OCI-LY3 (cell line): ENCODE data around the gene VWA3B.

Experiments
- H2AFZ ChIP-seq: fragments of 200-600, 300-600 bp; shearing (Covaris generic); 2 replicates; pipeline ENCODE4 v1.6.0; 2014; ENCODE audit warnings: antibody characterized with exemption, low read depth, low read length
- H3K27ac ChIP-seq: fragments of 200-600, 300-600 bp; sonication (generic); 2 replicates; pipeline ENCODE4 v1.5.1; 2014; ENCODE audit warnings: mild to moderate bottlenecking, low read length, moderate library complexity, mixed read lengths
- H3K27me3 ChIP-seq: fragments of 200-600, 300-600 bp; sonication (generic); 2 replicates; pipeline ENCODE4 v1.6.1; 2014; ENCODE audit warnings: low read depth, low read length, mixed read lengths
- H3K36me3 ChIP-seq: fragments of 200-600, 300-600 bp; sonication (generic); replicated peaks from 2 replicates; pipeline ENCODE3; 2014; ENCODE audit warnings: low read depth, low read length, mixed read lengths
- H3K4me1 ChIP-seq: fragments of 300-600, 200-600 bp; sonication (generic); 2 replicates; pipeline ENCODE4 v1.6.1; 2014; ENCODE audit warnings: low read length, mixed read lengths
- H3K4me2 ChIP-seq: fragments of 200-600, 300-600 bp; sonication (generic); 2 replicates; pipeline ENCODE4 v1.6.1; 2014; ENCODE audit warnings: low read length, mixed read lengths
- H3K4me3 ChIP-seq: fragments of 300-600, 200-600 bp; sonication (generic); 2 replicates; pipeline ENCODE4 v1.5.1; 2014; ENCODE audit warnings: antibody characterized with exemption, mild to moderate bottlenecking, low read length, moderate library complexity
- H3K79me2 ChIP-seq: fragments of 300-600, 200-600 bp; shearing (Covaris generic); 2 replicates; pipeline ENCODE4 v1.6.1; 2014; ENCODE audit warnings: mild to moderate bottlenecking, low read length, mixed read lengths
- H3K9ac ChIP-seq: fragments of 300-600, 200-600 bp; shearing (Covaris generic); 2 replicates; pipeline ENCODE4 v1.6.0; 2014; ENCODE audit warnings: mild to moderate bottlenecking, low read length, moderate library complexity
- H3K9me3 ChIP-seq: fragments of 200-600, 300-600 bp; shearing (Covaris generic); 2 replicates; pipeline ENCODE4 v1.6.1; 2014; ENCODE audit warnings: low read length, mixed read lengths; ENCODE audit not compliant: insufficient read depth
- H4K20me1 ChIP-seq: fragments of 200-600, 300-600 bp; sonication (generic); 2 replicates; pipeline ENCODE4 v1.6.1; 2016; ENCODE audit warnings: low read length, mixed read lengths; ENCODE audit not compliant: insufficient read depth
- EZH2phosphoT487 ChIP-seq: fragments of 200-600 bp; shearing (Covaris generic); IDR thresholded peaks from 2 replicates; pipeline ENCODE4 v1.6.1; 2018; ENCODE audit warnings: antibody characterized with exemption, mixed run types, low read depth
- TF ChIP-seq, protein P1 (sequence below): fragments of 200-600, 300-600 bp; sonication (generic); IDR thresholded peaks from 2 replicates; pipeline ENCODE4 v1.5.1; 2014; ENCODE audit warnings: antibody characterized with exemption, low read length, low read depth

The VWA3B gene

GRCh38 chr2:98118161-98118560, 31.2 kb downstream of the VWA3B start:
- Histone ChIP-seq H3K4me1 (peaks cover 2% of the 10 kb centered on the region), H2AFZ (no peak overlapping the region), H4K20me1 (no peaks in the 10 kb centered on the region), H3K79me2 (no peaks in the 10 kb centered on the region), H3K9ac (no peak overlapping the region), H3K27ac (no peak overlapping the region), H3K27me3 (no peaks in the 10 kb centered on the region), H3K9me3 (no peaks in the 10 kb centered on the region), H3K4me2 (no peak overlapping the region), H3K36me3 (no peaks in the 10 kb centered on the region), H3K4me3 (no peak overlapping the region)
- TF ChIP-seq EZH2phosphoT487 = no peak
- TF ChIP-seq, protein P1, sequence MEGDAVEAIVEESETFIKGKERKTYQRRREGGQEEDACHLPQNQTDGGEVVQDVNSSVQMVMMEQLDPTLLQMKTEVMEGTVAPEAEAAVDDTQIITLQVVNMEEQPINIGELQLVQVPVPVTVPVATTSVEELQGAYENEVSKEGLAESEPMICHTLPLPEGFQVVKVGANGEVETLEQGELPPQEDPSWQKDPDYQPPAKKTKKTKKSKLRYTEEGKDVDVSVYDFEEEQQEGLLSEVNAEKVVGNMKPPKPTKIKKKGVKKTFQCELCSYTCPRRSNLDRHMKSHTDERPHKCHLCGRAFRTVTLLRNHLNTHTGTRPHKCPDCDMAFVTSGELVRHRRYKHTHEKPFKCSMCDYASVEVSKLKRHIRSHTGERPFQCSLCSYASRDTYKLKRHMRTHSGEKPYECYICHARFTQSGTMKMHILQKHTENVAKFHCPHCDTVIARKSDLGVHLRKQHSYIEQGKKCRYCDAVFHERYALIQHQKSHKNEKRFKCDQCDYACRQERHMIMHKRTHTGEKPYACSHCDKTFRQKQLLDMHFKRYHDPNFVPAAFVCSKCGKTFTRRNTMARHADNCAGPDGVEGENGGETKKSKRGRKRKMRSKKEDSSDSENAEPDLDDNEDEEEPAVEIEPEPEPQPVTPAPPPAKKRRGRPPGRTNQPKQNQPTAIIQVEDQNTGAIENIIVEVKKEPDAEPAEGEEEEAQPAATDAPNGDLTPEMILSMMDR = no peak

DNA sequence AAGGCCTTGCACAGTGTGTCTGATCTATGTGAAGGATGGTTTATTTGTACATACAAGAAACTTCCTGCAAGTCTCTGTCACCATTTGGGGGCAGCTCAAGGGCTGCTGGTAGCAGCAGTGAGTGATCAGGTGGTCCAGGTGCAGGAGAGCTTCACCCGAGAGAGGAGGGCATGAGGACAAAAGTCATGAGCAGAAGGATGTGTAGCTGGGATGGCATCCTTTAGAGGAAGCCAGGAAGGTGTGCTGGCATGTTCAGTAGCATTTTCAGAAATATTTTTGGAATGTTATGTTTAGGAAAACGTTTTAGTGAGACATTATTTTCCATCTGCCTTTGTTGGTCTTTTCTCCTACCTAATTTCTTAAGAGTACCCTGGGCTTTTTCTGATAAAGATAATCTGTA, 31.9 kb downstream of the VWA3B start:
- Histone ChIP-seq H3K36me3 (no peaks in the 10 kb centered on the region), H4K20me1 (no peaks in the 10 kb centered on the region), H3K27ac (no peak overlapping the region), H3K79me2 (no peaks in the 10 kb centered on the region), H3K9ac (no peak overlapping the region), H3K4me1 (peaks cover 9% of the 10 kb centered on the region), H3K4me3 (no peak overlapping the region), H3K27me3 (no peaks in the 10 kb centered on the region), H3K4me2 (no peak overlapping the region), H3K9me3 (no peaks in the 10 kb centered on the region), H2AFZ (no peak overlapping the region)
- TF ChIP-seq EZH2phosphoT487 = no peak
- TF ChIP-seq, protein P1 = no peak

DNA sequence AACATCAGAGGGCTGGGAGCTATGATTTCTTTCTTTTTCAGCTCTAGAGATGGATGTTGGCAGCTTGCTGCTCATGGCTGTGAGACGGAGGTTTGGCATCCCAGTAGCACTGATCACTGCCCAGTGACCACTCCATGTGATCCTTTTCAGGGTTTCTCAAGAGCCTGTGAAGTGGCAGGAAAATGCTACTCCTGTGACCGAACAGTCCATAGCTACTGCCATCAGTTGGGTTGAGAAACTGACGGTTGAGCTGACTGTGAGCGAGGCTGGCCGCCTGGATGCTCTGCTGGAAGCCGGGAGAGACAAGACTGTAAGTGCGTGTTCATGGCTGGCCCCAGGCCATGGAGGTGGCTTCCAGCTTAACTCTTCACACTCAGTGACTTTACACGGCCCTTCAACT, 34.2 kb downstream of the VWA3B start:
- Histone ChIP-seq H3K9me3 (no peaks in the 10 kb centered on the region), H3K27me3 (no peaks in the 10 kb centered on the region), H3K27ac (no peak overlapping the region), H3K79me2 (no peaks in the 10 kb centered on the region), H3K4me1 (peaks cover 10% of the 10 kb centered on the region), H4K20me1 (no peaks in the 10 kb centered on the region), H3K36me3 (no peaks in the 10 kb centered on the region), H3K4me2 (no peak overlapping the region), H3K4me3 (no peak overlapping the region), H3K9ac (no peak overlapping the region), H2AFZ (no peak overlapping the region)
- TF ChIP-seq EZH2phosphoT487 = no peak

GRCh38 chr2:98122524-98122923, 35.6 kb downstream of the VWA3B start:
- H3K79me2 ChIP-seq = no peaks in the 10 kb centered on the region
- H3K4me3 ChIP-seq = no peak overlapping the region
- H3K4me1 ChIP-seq = peaks cover 10% of the 10 kb centered on the region
- H3K9me3 ChIP-seq = no peaks in the 10 kb centered on the region
- TF ChIP-seq, protein P1 = no peak
- no peak for TF ChIP-seq EZH2phosphoT487
- H3K27ac ChIP-seq = no peak overlapping the region
- H3K27me3 ChIP-seq = no peaks in the 10 kb centered on the region
- H2AFZ ChIP-seq = no peak overlapping the region
- no peaks in the 10 kb centered on the region for H4K20me1 ChIP-seq
- no peak overlapping the region for H3K9ac ChIP-seq
- no peaks in the 10 kb centered on the region for H3K36me3 ChIP-seq
- no peak overlapping the region for H3K4me2 ChIP-seq

DNA sequence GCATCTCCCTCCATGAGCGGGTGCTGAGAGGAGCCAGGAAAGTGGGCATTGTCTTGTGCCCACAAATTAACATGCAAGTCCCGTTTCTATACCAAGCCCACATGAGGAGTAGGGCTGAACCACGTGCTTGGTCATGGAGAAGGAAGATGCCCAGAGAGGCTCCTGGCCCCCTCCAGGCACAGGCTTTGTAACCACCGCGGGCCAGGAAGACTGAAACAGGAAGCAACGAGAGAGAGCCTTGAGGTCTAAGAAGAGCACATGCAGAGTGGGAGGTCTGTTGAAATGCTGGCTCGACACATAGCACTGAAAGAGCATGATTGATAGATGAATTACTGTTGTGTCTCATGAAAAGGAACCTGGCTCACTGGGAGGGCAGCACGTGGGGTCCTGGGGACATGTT, 36.3 kb downstream of the VWA3B start:
- Histone ChIP-seq H3K27me3 (no peaks in the 10 kb centered on the region), H3K4me2 (peak overlapping the region; percentile 37), H3K27ac (no peak overlapping the region), H2AFZ (peak overlapping the region; percentile 74), H3K9me3 (no peaks in the 10 kb centered on the region), H3K36me3 (no peaks in the 10 kb centered on the region), H3K79me2 (no peaks in the 10 kb centered on the region), H3K4me3 (no peak overlapping the region), H3K4me1 (peaks cover 10% of the 10 kb centered on the region), H4K20me1 (no peaks in the 10 kb centered on the region), H3K9ac (no peak overlapping the region)
- no peak for TF ChIP-seq EZH2phosphoT487
- TF ChIP-seq, protein P1 = no peak
